Sciatic nerve (tissue), 2 donors: ENCODE data around the gene LTB. TPM values are rescaled to one million over a fixed set of nuclear protein-coding genes. Genes with fewer than 3 reads are reported as not detected.
"Not testable (repeated sequence)": the region's sequence is repeated elsewhere in the genome, so short reads cannot be mapped to it uniquely, and the experiment has no call there.

Experiments used
- ATAC-seq: fragments of 200-7000 bp; cut with Tn5 transposase; one replicate; pipeline ENCODE4 v1.9.1; 2020; ENCODE audit warnings: mild to moderate bottlenecking, moderate library complexity
- DNase-seq: peaks from one replicate; pipeline ENCODE4 v3.0.0-alpha.2; 2020; ENCODE audit warnings: low spot score
- intact Hi-C: fragments of 100-400 bp; cut with DNase I; formaldehyde crosslinking; loops from one replicate; pipeline ENCODE4 v1.14.2; 2022
- total RNA-seq: library from RNA; stranded (reverse); fragmentation: NEBNext Ultra II Directional; extraction: Animal tissue kit (Norgen Biotek cat#: 25700); gene quantifications from one replicate; pipeline ENCODE4 v1.2.1, GENCODE V29; 2021
- donor health status: DM: no; HTN: no; CAD: no.
- donor health status: DM: no; HTN: no; CAD: no.

The LTB gene
- total RNA-seq, 1 donor from 2014 or later: 4.0 TPM

- intact Hi-C loops: no loop called here
- no peak for DNase-seq
- ATAC-seq: no peak
Observed at GRCh38 chr6:31610968-31611367, 28.7 kb upstream of the LTB start.

GRCh38 chr6:31609519-31610406 is 27.5 kb upstream of the LTB start:
- ATAC-seq (no peak), DNase-seq (no peak)
- intact Hi-C loops: no loop called here

DNA sequence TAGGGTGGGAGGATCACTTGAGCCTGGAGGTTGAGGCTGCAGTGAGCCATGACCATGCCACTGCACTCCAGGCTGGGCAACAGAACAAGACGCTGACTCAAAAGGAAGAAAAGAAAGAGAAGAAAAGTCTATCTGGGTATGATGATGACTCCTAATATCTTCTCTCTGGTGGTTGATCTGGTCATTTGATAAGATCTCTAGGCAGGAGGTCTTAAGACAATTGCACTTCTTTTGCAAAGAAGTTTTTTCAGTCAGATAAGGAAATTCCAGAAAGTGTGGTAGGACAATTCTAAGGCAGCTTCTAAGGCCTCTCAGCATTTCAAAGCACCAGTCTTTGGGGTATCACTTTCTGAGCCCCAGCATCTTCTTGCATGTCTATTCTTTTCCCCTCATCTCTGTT is 25.1 kb upstream of the LTB start:
- ATAC-seq (no peak), DNase-seq (no peak)
- intact Hi-C loops: no loop called here

- intact Hi-C loops: no loop called here
- DNase-seq (no peak), ATAC-seq (peak; percentile 39)
Observed at GRCh38 chr6:31597006-31597405, 14.8 kb upstream of the LTB start.

- ATAC-seq (no peak), DNase-seq (no peak)
- intact Hi-C loops: no loop called here
Observed at GRCh38 chr6:31592396-31592771, 10.2 kb upstream of the LTB start.

DNA sequence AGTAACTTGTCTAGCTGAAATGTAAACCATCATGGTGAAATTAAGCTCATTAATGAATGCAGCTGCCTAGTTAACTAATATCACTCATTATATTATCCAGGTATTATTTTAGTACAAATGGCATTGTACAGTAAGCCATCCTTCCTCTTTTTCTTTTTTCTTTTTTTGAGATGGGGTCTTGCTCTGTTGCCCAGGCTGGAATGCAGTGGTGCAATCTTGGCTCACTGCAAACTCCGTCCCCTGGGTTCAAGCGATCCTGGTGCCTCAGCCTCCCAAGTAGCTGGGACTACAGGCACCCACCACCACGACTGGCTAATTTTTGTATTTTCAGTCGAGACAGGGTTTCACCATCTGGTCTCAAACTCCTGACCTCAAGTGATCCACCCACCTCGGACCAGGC is 8.5 kb upstream of the LTB start:
- intact Hi-C loops, DNase-seq, ATAC-seq: not testable (repeated sequence)

DNA sequence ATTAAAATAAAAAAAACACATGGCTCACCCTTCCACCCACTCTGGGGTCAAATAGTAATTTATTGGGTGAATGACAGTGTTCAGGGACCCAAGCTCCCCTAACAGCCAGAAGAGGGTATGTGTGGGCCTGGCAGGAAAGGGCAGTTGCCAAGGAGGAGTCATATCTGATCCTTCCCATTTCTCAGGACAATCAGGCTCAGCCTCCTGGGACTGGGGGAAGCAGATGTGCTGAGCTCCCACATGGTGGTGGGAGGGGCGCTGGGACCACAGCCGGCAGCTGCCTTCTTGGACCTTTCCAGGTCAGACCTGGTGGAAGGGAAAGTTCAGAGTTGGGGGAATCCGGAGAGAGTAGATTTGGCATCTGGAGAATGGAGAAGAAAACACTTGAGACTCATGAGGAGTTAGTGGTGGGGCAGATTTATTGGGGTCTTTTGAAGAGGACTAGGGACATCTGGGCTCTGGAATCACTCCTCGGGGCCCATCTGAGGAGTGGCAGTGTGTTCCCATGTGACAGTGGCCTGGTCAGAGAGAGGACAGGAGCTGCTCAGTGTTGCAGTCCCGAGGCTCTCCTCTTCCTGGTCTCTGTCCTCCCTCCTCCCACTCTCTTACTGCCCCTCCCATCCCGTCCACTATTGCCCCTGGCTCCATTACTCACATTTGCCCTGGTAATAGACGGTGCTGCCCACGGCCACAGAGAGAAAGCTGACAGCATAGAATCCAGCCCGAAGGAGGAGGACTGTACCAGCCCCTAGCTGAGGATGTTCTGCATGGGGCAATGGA is 6.8 kb upstream of the LTB start:
- no peak for ATAC-seq

GRCh38 chr6:31587791-31588777 is 5.9 kb upstream of the LTB start:
- intact Hi-C loops: no loop called here

More for the DNA sequence above, 6.8 kb upstream of the LTB start:
- DNase-seq: no peak
- intact Hi-C loops: no loop called here

GRCh38 chr6:31586599-31587281 is 4.5 kb upstream of the LTB start:
- DNase-seq (no peak), ATAC-seq (peak; percentile 69)
- intact Hi-C loops: no loop called here

More at GRCh38 chr6:31587791-31588777, 5.9 kb upstream of the LTB start:
- ATAC-seq (no peak), DNase-seq (no peak)

DNA sequence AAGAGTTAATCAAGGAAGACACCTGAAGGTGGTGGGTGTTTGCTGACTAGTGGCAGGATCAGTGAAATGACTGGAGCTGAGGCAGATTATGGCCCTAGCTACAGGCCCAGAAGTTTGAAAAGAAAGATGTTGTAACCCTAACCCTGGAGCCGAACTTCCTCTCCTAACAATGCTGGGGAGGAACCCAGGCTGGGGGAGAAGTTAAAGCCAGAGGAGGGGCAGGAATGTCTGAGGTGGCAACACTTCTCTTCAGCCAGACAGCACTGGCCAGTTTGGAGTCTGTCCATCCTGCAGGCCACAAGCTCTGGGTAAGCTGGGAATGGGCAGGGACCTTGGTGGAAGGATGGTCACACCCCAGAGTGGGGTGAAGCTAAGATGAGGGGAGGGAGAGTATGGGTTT is 3.8 kb upstream of the LTB start, which contains the start of gene LST1:
Gene LST1, plus strand, starts transcription at position 270 of the 400 bp plus-strand sequence. CDS start 1,023 bp downstream, outside the sequence.
- DNase-seq: no peak
- ATAC-seq: peak; percentile 39
- intact Hi-C loops: no loop called here

DNA sequence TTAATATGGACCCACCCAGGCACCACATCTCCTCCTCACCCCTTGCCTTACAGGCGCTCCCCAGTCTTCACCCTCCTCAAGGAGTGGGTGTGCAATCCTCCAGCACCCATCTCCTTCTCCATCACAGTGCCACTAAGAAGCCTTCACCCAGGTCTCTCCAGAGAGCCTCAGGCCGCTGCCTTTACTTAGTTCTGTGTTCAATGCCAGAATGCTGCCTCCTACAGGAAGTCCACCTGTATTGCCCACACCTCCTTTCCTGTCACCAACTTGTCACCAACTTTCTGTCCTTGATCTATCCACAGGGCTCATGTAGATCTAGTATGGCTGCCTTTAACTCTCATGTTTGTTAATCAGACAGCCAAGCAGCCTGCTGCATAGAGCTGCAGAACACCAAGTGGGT is 3.3 kb upstream of the LTB start:
- DNase-seq (no peak), ATAC-seq (no peak)
- intact Hi-C loops: no loop called here

GRCh38 chr6:31581434-31582229 is 592 bp downstream of the LTB start:
- DNase-seq (no peak), ATAC-seq (peak; percentile 44)
- intact Hi-C loops: no loop called here

- intact Hi-C loops: no loop called here
- ATAC-seq: peak; percentile 98
Observed at GRCh38 chr6:31580807-31581433, 1.3 kb downstream of the LTB start.

DNA sequence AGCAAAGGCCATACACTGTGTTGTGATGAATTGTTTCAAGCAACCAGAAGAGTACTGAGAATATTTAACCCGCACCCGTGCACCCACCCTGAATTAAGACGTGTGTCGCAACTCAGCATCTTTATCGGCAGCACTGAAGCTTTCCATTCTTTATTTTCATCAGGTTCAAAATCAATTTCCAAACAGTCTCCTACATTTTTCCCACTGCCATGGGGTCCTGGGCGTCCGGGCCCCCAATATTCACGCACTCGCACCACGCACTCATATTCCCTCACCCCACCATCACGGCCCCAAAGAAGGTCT is 1.8 kb downstream of the LTB start:
- intact Hi-C loops: no loop called here
- no peak for ATAC-seq

More at GRCh38 chr6:31580807-31581433, 1.3 kb downstream of the LTB start:
- DNase-seq: peak; percentile 92

GRCh38 chr6:31579546-31580437 is 2.4 kb downstream of the LTB start:
- ATAC-seq: no peak
- intact Hi-C loops: no loop called here

More for the DNA sequence above, 1.8 kb downstream of the LTB start:
- DNase-seq: no peak

DNA sequence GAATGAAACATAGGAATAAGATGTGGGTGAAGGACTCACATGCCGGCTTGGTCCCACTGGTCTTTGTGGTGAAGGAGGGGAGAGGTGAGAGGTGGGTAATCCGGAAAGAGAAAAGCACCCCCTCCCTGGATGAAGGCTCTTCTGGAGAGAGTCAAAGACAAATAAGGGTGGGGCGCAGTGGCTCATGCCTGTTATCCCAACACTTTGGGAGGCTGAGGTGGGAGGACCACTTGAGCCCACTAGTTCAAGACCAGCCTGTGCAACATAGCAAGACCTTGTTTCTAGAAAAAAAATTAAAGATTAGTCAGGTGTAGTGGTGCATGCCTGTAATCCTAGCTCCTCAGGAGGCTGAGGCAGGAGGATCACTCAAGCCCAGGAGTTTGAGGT is 3.1 kb downstream of the LTB start:
- DNase-seq (no peak), ATAC-seq (no peak)
- intact Hi-C loops: no loop called here

More at GRCh38 chr6:31579546-31580437, 2.4 kb downstream of the LTB start:
- DNase-seq: no peak
